ENCODE data around the gene APLF. TPM values are rescaled to one million over a fixed set of nuclear protein-coding genes. Genes with fewer than 3 reads are reported as not detected.

APLF gene
- total and polyA plus RNA-seq, 10 of the 15 experiments (the other 5 are each of a cell fraction or from before 2014, with no cell fraction given), result 0.66 to 2.8 (median 1.8) TPM

- RAD21 ChIA-PET (ENCODE audit: unreplicated experiment), result interaction anchor here (0.6 to 3.3 kb wide), 23 partner anchors 13 to 442 kb away, joined by 3 to 17 read pairs (median 5); partner anchors contain the start of gene C1D
- in situ Hi-C loops (cut with MboI), result no loop called here
- FAIRE-seq, result no peak
These were observed 1.0 kb upstream of the APLF start for GRCh38 chr2:68466361-68466777.

More at GRCh38 chr2:68466361-68466777, 1.0 kb upstream of the APLF start:
- no peaks in the 10 kb centered on the region for H3K9me3 ChIP-seq (replicated peaks; ENCODE audit: control insufficient read depth, insufficient read depth, low read length)
- H2AFZ ChIP-seq (ENCODE audit: control insufficient read depth, low read depth, low read length), result peak overlapping the region; percentile 98
- H3K27me3 ChIP-seq (replicated peaks in 1 of 2; ENCODE audit: control insufficient read depth in 2 of 2, insufficient read depth in 2 of 2, low read length in 1 of 2), result no peaks in the 10 kb centered on the region
- peaks cover 2% of the 10 kb centered on the region; the same call in 1 of the 2 replicates for H3K79me2 ChIP-seq (ENCODE audit: control insufficient read depth, insufficient read depth, low read length)
- SMC1A ChIA-PET (ENCODE audit: uncharacterized antibody, unreplicated experiment), result interaction anchor here (0.6 to 4.8 kb wide), 25 partner anchors 10 to 442 kb away, joined by 3 to 55 read pairs (median 4); partner anchors contain the start of gene PLEK
- 21% methylated on average over 11 of the region's 11 CpGs for WGBS (ENCODE audit: insufficient coverage, insufficient replicate concordance, low lambda C conversion rate, missing lambda C conversion rate)
- POLR2A ChIA-PET, result interaction anchor here (0.6 to 2.7 kb wide), 14 partner anchors 10 to 442 kb away, joined by 3 to 10 read pairs (median 3); partner anchors contain the start of genes ARHGAP25 and C1D
- peaks cover 11% of the 10 kb centered on the region; the same call in 1 of the 2 replicates for H3K4me1 ChIP-seq (ENCODE audit: control insufficient read depth, insufficient read depth, low read length)
- H3K4me2 ChIP-seq (ENCODE audit: control insufficient read depth, insufficient read depth), result peak overlapping the region; percentile 100
- peak overlapping the region; percentile 72 for H3K4me3 ChIP-seq
- TF ChIP-seq ASH2L (IDR thresholded peaks at IDR 0.05; ENCODE audit: borderline replicate concordance, low read depth) (no peak), GABPA (IDR thresholded peaks at IDR 0.05; ENCODE audit: low read depth) (no peak), KDM1A (IDR thresholded peaks at IDR 0.05; ENCODE audit: borderline replicate concordance) (no peak), RUNX3 (IDR thresholded peaks at IDR 0.05; ENCODE audit: low read length) (peak; percentile 57), SUPT20H (IDR thresholded peaks at IDR 0.05; ENCODE audit: borderline replicate concordance, control insufficient read depth, low read depth, low read length) (no peak), IKZF1 (conservative IDR thresholded peaks at IDR 0.05) (no peak)
- TF ChIP-seq, protein P1, sequence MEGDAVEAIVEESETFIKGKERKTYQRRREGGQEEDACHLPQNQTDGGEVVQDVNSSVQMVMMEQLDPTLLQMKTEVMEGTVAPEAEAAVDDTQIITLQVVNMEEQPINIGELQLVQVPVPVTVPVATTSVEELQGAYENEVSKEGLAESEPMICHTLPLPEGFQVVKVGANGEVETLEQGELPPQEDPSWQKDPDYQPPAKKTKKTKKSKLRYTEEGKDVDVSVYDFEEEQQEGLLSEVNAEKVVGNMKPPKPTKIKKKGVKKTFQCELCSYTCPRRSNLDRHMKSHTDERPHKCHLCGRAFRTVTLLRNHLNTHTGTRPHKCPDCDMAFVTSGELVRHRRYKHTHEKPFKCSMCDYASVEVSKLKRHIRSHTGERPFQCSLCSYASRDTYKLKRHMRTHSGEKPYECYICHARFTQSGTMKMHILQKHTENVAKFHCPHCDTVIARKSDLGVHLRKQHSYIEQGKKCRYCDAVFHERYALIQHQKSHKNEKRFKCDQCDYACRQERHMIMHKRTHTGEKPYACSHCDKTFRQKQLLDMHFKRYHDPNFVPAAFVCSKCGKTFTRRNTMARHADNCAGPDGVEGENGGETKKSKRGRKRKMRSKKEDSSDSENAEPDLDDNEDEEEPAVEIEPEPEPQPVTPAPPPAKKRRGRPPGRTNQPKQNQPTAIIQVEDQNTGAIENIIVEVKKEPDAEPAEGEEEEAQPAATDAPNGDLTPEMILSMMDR (IDR thresholded peaks at IDR 0.05 in 2 of 3, conservative IDR thresholded peaks at IDR 0.05 in 1 of 3; ENCODE audit: control insufficient read depth in 2 of 3, extremely low read depth in 1 of 3, insufficient read depth in 1 of 3, low read depth in 3 of 3, low read length in 3 of 3), result 0 out of 6 replicates have a peak, but pooled peaks of 1 of the 3 experiments have one; percentile 13
- H3K27ac ChIP-seq (ENCODE audit: control insufficient read depth, insufficient read depth), result peak overlapping the region; percentile 74
- H4K20me1 ChIP-seq (ENCODE audit: control insufficient read depth, insufficient read depth), result no peaks in the 10 kb centered on the region
- BruUV-seq (replicated peaks), result no TSS peak
- DNase-seq (ENCODE audit: low read depth, low spot score) (no peak), ATAC-seq (peak; percentile 11)
- intact Hi-C loops (cut with micrococcal nuclease; ENCODE audit: unreplicated experiment), result loop anchor here (2.0 to 5.0 kb wide), 2 partner anchors 370 to 841 kb away; no protein-coding TSS in a partner anchor
- CTCF ChIA-PET, result interaction anchor here (0.9 to 8.9 kb wide), 19 partner anchors 10 to 461 kb away, joined by 3 to 173 read pairs (median 4); no protein-coding TSS in a partner anchor
- no peaks in the 10 kb centered on the region for H3K36me3 ChIP-seq (ENCODE audit: control insufficient read depth in 2 of 2, insufficient read depth in 2 of 2, low read length in 1 of 2)
- H3K9ac ChIP-seq (ENCODE audit: control insufficient read depth, insufficient read depth, low read length), result peak overlapping the region; percentile 85

Data from GM12878 (cell line).